IMR-90 (cell line): ENCODE results near the gene FMO4. TPM values are rescaled to one million over a fixed set of nuclear protein-coding genes. Genes with fewer than 3 reads are reported as not detected.

Experiments used
- ATAC-seq: fragments of 200-7000 bp; cut with Tn5 transposase; 2 replicates; pipeline ENCODE4 v1.9.1; 2020; ENCODE audit warnings: low read depth, mild to moderate bottlenecking, moderate library complexity
- BruUV-seq: library from RNA; stranded (reverse); fragments of 400-500 nt; replicated peaks from 2 replicates; lab custom pipeline; 2021; lab: Mats Ljungman, UMichigan
- CTCF ChIA-PET: fragments of 300-600 bp; formaldehyde crosslinking; extraction: SDS; loops from one replicate; lab custom pipeline; 2021; ENCODE audit warnings: antibody characterized with exemption; lab: Yijun Ruan, JAX
- POLR2A ChIA-PET: fragments of 300-600 bp; sonication (Branson Sonifier 250); formaldehyde crosslinking; loops from one replicate; lab custom pipeline; 2022; ENCODE audit warnings: antibody characterized with exemption; ENCODE audit not compliant: unreplicated experiment; lab: Charles Lee
- DNase-seq: peaks from one replicate; pipeline ENCODE4 v3.0.0; 2013
- H2AFZ ChIP-seq: replicated peaks from 2 replicates; pipeline ENCODE3; 2013; ENCODE audit warnings: low read length, mild to moderate bottlenecking; ENCODE audit not compliant: poor library complexity
- H2AK5ac ChIP-seq: 2 replicates; pipeline ENCODE4 v1.6.1; 2013; ENCODE audit warnings: low read depth, low read length, inconsistent platforms
- H2AK9ac ChIP-seq: replicated peaks from 2 replicates; pipeline ENCODE3; 2013; ENCODE audit warnings: mild to moderate bottlenecking, low read depth, low read length, moderate library complexity; ENCODE audit not compliant: poor library complexity
- H2BK120ac ChIP-seq: 2 replicates; pipeline ENCODE4 v1.6.1; 2013; ENCODE audit warnings: low read depth, low read length, inconsistent platforms
- H2BK15ac ChIP-seq: 3 replicates; pipeline ENCODE4 v1.6.1; 2013; ENCODE audit warnings: low read depth, low read length, inconsistent platforms
- H2BK20ac ChIP-seq: 2 replicates; pipeline ENCODE4 v1.6.1; 2013; ENCODE audit warnings: low read depth, mild to moderate bottlenecking, inconsistent platforms, low read length, moderate library complexity
- H2BK5ac ChIP-seq: 2 replicates; pipeline ENCODE4 v1.6.1; 2013; ENCODE audit warnings: mild to moderate bottlenecking, low read depth, low read length, inconsistent platforms; ENCODE audit not compliant: poor library complexity, severe bottlenecking
- H3K14ac ChIP-seq: replicated peaks from 2 replicates; pipeline ENCODE4 v1.6.1; 2013; ENCODE audit warnings: low read depth, low read length, inconsistent platforms
- H3K18ac ChIP-seq: 2 replicates; pipeline ENCODE4 v1.6.1; 2013; ENCODE audit warnings: low read depth, low read length, control low read depth
- H3K23ac ChIP-seq: 2 replicates; pipeline ENCODE4 v1.6.1; 2013; ENCODE audit warnings: low read depth, low read length, inconsistent platforms
- H3K27ac ChIP-seq: 2 replicates; pipeline ENCODE4 v1.5.1; 2013; ENCODE audit warnings: mild to moderate bottlenecking, control low read depth, low read length; ENCODE audit not compliant: insufficient read depth
- H3K27me3 ChIP-seq: 2 replicates; pipeline ENCODE4 v1.6.1; 2013; ENCODE audit warnings: low read length; ENCODE audit not compliant: control insufficient read depth, insufficient read depth
- H3K36me3 ChIP-seq: 2 replicates; pipeline ENCODE4 v1.6.1; 2013; ENCODE audit warnings: low read length, mixed read lengths; ENCODE audit not compliant: control insufficient read depth, insufficient read depth
- H3K4ac ChIP-seq: 2 replicates; pipeline ENCODE4 v1.6.1; 2013; ENCODE audit warnings: low read depth, low read length, inconsistent platforms
- H3K4me1 ChIP-seq: 2 replicates; pipeline ENCODE4 v1.6.1; 2013; ENCODE audit warnings: low read length, mixed read lengths; ENCODE audit not compliant: control insufficient read depth, insufficient read depth
- H3K4me2 ChIP-seq: 2 replicates; pipeline ENCODE4 v1.6.1; 2013; ENCODE audit warnings: low read depth, mild to moderate bottlenecking, control low read depth, low read length, moderate library complexity
- H3K4me3 ChIP-seq: 2 replicates; pipeline ENCODE4 v1.5.1; 2013; ENCODE audit warnings: low read depth, mild to moderate bottlenecking, control low read depth, low read length, moderate library complexity; ENCODE audit not compliant: insufficient read depth
- H3K56ac ChIP-seq: 2 replicates; pipeline ENCODE4 v1.6.1; 2013; ENCODE audit warnings: low read length, inconsistent platforms; ENCODE audit not compliant: insufficient read depth; ENCODE audit errors: extremely low read depth
- H3K79me1 ChIP-seq, 2 experiments: 2 replicates each; pipeline ENCODE4 v1.6.1; 2013; ENCODE audit warnings: low read length in 2 of 2, inconsistent platforms in 1 of 2, low read depth in 1 of 2
- H3K9ac ChIP-seq: 2 replicates; pipeline ENCODE4 v1.6.1; 2013; ENCODE audit warnings: low read depth, low read length, control low read depth
- H3K9me1 ChIP-seq: 2 replicates; pipeline ENCODE4 v1.6.1; 2013; ENCODE audit warnings: low read length, inconsistent platforms; ENCODE audit not compliant: insufficient read depth
- H3K9me3 ChIP-seq: 2 replicates; pipeline ENCODE4 v1.6.1; 2013; ENCODE audit warnings: low read length; ENCODE audit not compliant: control insufficient read depth, insufficient read depth
- H4K20me1 ChIP-seq: 2 replicates; pipeline ENCODE4 v1.6.1; 2013; ENCODE audit warnings: low read length, inconsistent platforms; ENCODE audit not compliant: insufficient read depth
- H4K5ac ChIP-seq: 2 replicates; pipeline ENCODE4 v1.6.1; 2013; ENCODE audit warnings: mild to moderate bottlenecking, low read depth, low read length, control low read depth
- H4K8ac ChIP-seq, 2 experiments: 2 replicates each; pipeline ENCODE4 v1.6.1; 2013; ENCODE audit warnings: low read depth in 2 of 2, low read length in 2 of 2, control low read depth in 1 of 2, inconsistent platforms in 1 of 2
- H4K91ac ChIP-seq: 2 replicates; pipeline ENCODE4 v1.6.1; 2013; ENCODE audit warnings: low read depth, low read length, inconsistent platforms; ENCODE audit not compliant: insufficient read depth
- BHLHE40 ChIP-seq: fragments of 150-350 bp; IDR thresholded peaks from 2 replicates; pipeline ENCODE4 v1.6.1; 2016; ENCODE audit warnings: mild to moderate bottlenecking, low read depth, low read length
- CEBPB ChIP-seq: IDR thresholded peaks from 2 replicates; pipeline ENCODE4 v1.6.1; 2012; ENCODE audit warnings: low read depth, low read length, improper control_type of control experiment
- CHD1 ChIP-seq: IDR thresholded peaks from 2 replicates; pipeline ENCODE4 v1.6.1; 2012; ENCODE audit warnings: low read depth, low read length, improper control_type of control experiment
- CTCF ChIP-seq: conservative IDR thresholded peaks from 2 replicates; pipeline ENCODE4 v1.5.1; 2012; ENCODE audit warnings: mild to moderate bottlenecking, low read depth, low read length, improper control_type of control experiment
- ELK1 ChIP-seq: fragments of 150-350 bp; IDR thresholded peaks from 2 replicates; pipeline ENCODE4 v1.6.1; 2016; ENCODE audit warnings: low read depth, mild to moderate bottlenecking, low read length, moderate library complexity, borderline replicate concordance
- FOS ChIP-seq: fragments of 150-350 bp; IDR thresholded peaks from 2 replicates; pipeline ENCODE4 v1.6.1; 2016; ENCODE audit warnings: low read depth, low read length
- MAFK ChIP-seq: IDR thresholded peaks from 2 replicates; pipeline ENCODE4 v1.6.1; 2012; ENCODE audit warnings: low read depth, low read length, improper control_type of control experiment
- MAZ ChIP-seq: IDR thresholded peaks from 2 replicates; pipeline ENCODE4 v1.6.1; 2012; ENCODE audit warnings: low read depth, mild to moderate bottlenecking, low read length, improper control_type of control experiment, moderate library complexity, borderline replicate concordance
- MXI1 ChIP-seq: IDR thresholded peaks from 2 replicates; pipeline ENCODE4 v1.6.1; 2012; ENCODE audit warnings: low read depth, mild to moderate bottlenecking, low read length, moderate library complexity, borderline replicate concordance
- NFE2L2 ChIP-seq: fragments of 150-350 bp; IDR thresholded peaks from 2 replicates; pipeline ENCODE4 v1.6.1; 2016; ENCODE audit warnings: low read depth, mild to moderate bottlenecking, low read length
- POLR2A ChIP-seq: IDR thresholded peaks from 2 replicates; pipeline ENCODE4 v1.6.1; 2012; ENCODE audit warnings: mild to moderate bottlenecking, low read depth, low read length
- RAD21 ChIP-seq: IDR thresholded peaks from 2 replicates; pipeline ENCODE4 v1.6.1; 2012; ENCODE audit warnings: low read length, improper control_type of control experiment
- RCOR1 ChIP-seq: IDR thresholded peaks from 2 replicates; pipeline ENCODE4 v1.6.1; 2012; ENCODE audit warnings: mild to moderate bottlenecking, low read length, improper control_type of control experiment; ENCODE audit not compliant: insufficient replicate concordance
- RFX5 ChIP-seq: IDR thresholded peaks from 2 replicates; pipeline ENCODE4 v1.8.0; 2012; ENCODE audit warnings: low read depth, mild to moderate bottlenecking, low read length, moderate library complexity
- SMC3 ChIP-seq: fragments of 150-350 bp; IDR thresholded peaks from 2 replicates; pipeline ENCODE4 v1.6.1; 2016; ENCODE audit warnings: low read depth, mild to moderate bottlenecking, antibody characterized with exemption, low read length, moderate library complexity
- WGBS, 2 experiments: methylation state at CpG; one replicate each; pipeline versions ENCODE4 v1.1.5 to v1.1.7; 2013; ENCODE audit warnings: missing lambda C conversion rate in 2 of 2; ENCODE audit not compliant: insufficient read length in 1 of 2; ENCODE audit errors: extremely low coverage in 2 of 2; 5-methylcytosine and 5-hydroxymethylcytosine counted together
- dilution Hi-C: fragments of 300-500 bp; cut with HindIII; formaldehyde crosslinking; loops from one replicate; pipeline ENCODE4 v1.14.3; 2018; ENCODE audit warnings: low sequenced_read_pairs; ENCODE audit not compliant: unreplicated experiment
- in situ Hi-C: fragments of 300-500 bp; cut with MboI; formaldehyde crosslinking; loops from 3 replicates; pipeline ENCODE4 v1.14.3; 2019; ENCODE audit warnings: low sequenced_read_pairs, inconsistent platforms, mixed read lengths
- intact Hi-C: fragments of 100-400 bp; cut with micrococcal nuclease; formaldehyde crosslinking; loops from 2 replicates; pipeline ENCODE4 v1.10.0; 2022
- polyA plus RNA-seq, 3 experiments: library from polyadenylated mRNA; depleted of rRNA; stranded (reverse); fragments of >200 nt; gene quantifications; 2 replicates each; pipeline ENCODE4 v1.2.3, GENCODE V29; 2012; ENCODE audit warnings: low replicate concordance in 1 of 3
- total RNA-seq: library from RNA; depleted of rRNA; stranded (reverse); fragments of >200 nt; gene quantifications from 2 replicates; pipeline ENCODE4 v1.2.3, GENCODE V29; 2012
- TF ChIP-seq, protein P1 (sequence below): fragments of 150-350 bp; IDR thresholded peaks from 2 replicates; pipeline ENCODE4 v1.6.1; 2017; ENCODE audit warnings: mild to moderate bottlenecking, antibody characterized with exemption, low read length, low read depth

Gene FMO4
- total and polyA plus RNA-seq, 2 of the 4 experiments (the other 2 are of a cell fraction): 0.36 to 0.55 TPM

- in situ Hi-C loops: no loop called here
- Histone ChIP-seq H2AK9ac (no peak overlapping the region), H3K27ac (no peak overlapping the region), H2AFZ (no peak overlapping the region), H3K23ac (no peak overlapping the region), H4K8ac (no peak overlapping the region), H3K4ac (no peak overlapping the region), H3K56ac (no peak overlapping the region), H3K36me3 (no peaks in the 10 kb centered on the region), H2BK15ac (no peak overlapping the region), H2AK5ac (no peak overlapping the region), H3K79me1 (no peaks in the 10 kb centered on the region), H3K4me2 (no peak overlapping the region), H2BK5ac (no peak overlapping the region), H4K20me1 (no peaks in the 10 kb centered on the region), H3K14ac (no peak overlapping the region), H3K27me3 (no peaks in the 10 kb centered on the region; the same call in 1 of the 2 replicates), H3K18ac (no peak overlapping the region), H4K5ac (no peak overlapping the region), H3K9me3 (no peaks in the 10 kb centered on the region), H3K9ac (no peak overlapping the region), H2BK120ac (no peak overlapping the region), H4K91ac (no peak overlapping the region), H2BK20ac (no peak overlapping the region), H3K9me1 (no peaks in the 10 kb centered on the region), H3K4me1 (no peaks in the 10 kb centered on the region), H3K4me3 (no peak overlapping the region)
- intact Hi-C loops: no loop called here
- no peak for TF ChIP-seq NFE2L2
- TF ChIP-seq BHLHE40: no peak
- no peak for TF ChIP-seq SMC3
- no peak for TF ChIP-seq ELK1
- TF ChIP-seq RCOR1: no peak
- TF ChIP-seq MXI1: no peak
- TF ChIP-seq MAFK: no peak
- no peak for TF ChIP-seq CTCF
- no peak for TF ChIP-seq CEBPB
- no peak for TF ChIP-seq RFX5
- no peak for TF ChIP-seq MAZ
- no peak for TF ChIP-seq RAD21
- TF ChIP-seq CHD1: no peak
- TF ChIP-seq FOS: no peak
- TF ChIP-seq, protein P1, sequence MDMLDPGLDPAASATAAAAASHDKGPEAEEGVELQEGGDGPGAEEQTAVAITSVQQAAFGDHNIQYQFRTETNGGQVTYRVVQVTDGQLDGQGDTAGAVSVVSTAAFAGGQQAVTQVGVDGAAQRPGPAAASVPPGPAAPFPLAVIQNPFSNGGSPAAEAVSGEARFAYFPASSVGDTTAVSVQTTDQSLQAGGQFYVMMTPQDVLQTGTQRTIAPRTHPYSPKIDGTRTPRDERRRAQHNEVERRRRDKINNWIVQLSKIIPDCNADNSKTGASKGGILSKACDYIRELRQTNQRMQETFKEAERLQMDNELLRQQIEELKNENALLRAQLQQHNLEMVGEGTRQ: no peak
- TF ChIP-seq POLR2A: no peak
- dilution Hi-C loops: no loop called here
- POLR2A ChIA-PET: no interaction called here
- ATAC-seq (no peak), DNase-seq (no peak)
- BruUV-seq: no TSS peak
- WGBS, 2 experiments: 50% methylated on average over 1 of the region's 2 CpGs; no CpG with 5 or more reads in 1 of the 2 experiments
- CTCF ChIA-PET: no interaction called here
Observed at GRCh38 chr1:171279234-171279633, 34.7 kb upstream of the FMO4 start.
